SIG-M5 treated with dmso at 0.1 percent for 504 hours (cell line): ENCODE data around the gene DDX5.

Experiments
- DNase-seq: peaks from one replicate; lab custom pipeline; 2025; ENCODE audit not compliant: unreplicated experiment; lab: John Stamatoyannopoulos, UW

The DDX5 gene

DNA sequence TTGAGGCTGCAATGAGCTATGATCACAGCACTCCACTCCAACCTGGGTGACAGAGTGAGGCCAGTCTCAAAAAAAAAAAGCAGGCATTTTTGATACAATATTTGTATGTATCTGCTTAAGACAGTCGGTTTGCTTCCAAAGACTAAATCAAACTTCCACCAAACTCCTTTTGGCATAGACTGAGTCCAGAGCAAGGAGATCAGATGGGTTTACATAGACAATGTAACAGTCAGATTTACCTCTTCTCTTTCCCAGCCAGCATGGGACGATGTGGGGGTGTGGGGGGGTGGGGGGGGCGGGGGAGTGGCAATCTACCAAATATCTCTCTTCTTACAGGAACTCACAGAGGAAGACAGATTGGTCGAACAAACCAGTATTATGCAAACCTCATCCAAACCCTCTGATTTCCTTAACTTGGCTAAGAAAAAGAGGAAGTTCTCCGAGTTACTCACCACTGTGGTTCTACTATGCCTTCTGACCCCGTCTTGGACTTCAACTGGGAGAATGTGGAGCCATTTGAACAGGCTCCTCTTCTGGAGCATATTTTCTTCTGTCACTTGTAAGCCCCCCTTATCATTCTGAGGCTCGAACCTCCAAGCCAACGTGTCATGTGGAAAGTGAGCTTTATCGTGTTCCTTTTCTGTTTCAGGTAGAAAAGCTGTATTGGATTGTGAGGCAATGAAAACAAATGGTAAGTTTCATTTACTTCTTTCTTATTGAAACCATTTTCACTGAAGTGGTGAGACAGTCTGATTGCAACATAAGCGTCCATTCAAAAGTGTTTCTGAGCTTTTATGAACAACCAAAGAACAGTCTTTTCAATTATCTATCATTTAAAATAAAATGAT, 57.2 kb downstream of the DDX5 start, which contains the start of gene MILR1:
Gene MILR1 (plus strand): TSS at position 451 of the 848 bp plus-strand sequence. CDS start 54 bp downstream, at position 505.
- DNase-seq, result peak; percentile 100
